ENCODE measurements around the gene LARGE1. TPM values are rescaled to one million over a fixed set of nuclear protein-coding genes. Genes with fewer than 3 reads are reported as not detected.
"Not testable (repeated sequence)": the region's sequence is repeated elsewhere in the genome, so short reads cannot be mapped to it uniquely, and the experiment has no call there.

Gene LARGE1
- total RNA-seq, 4 donors from 2014 or later = 24.9 to 51.0 (median 32.7) TPM

- Histone ChIP-seq H3K36me3 (no peaks in the 10 kb centered on the region), H3K4me3 (no peak overlapping the region), H3K27ac (peak overlapping the region in 2 of 4 donors; percentile 28 to 37), H3K4me1 (peaks cover 0 to 22% (median 0%) of the 10 kb centered on the region in 4 donors), H3K27me3 (no peaks in the 10 kb centered on the region), H3K9me3 (no peaks in the 10 kb centered on the region)
- no peak for DNase-seq (ENCODE audit: low spot score in 2 of 2)
- no peak for TF ChIP-seq POLR2A (IDR thresholded peaks at IDR 0.05)
- WGBS, 2 donors = 61 to 65% methylated on average over 6 of the region's 6 CpGs
These were observed 61.0 kb downstream of the LARGE1 start for GRCh38 chr22:33859311-33859710.

GRCh38 chr22:33858653-33859052, 61.6 kb downstream of the LARGE1 start:
- not testable (repeated sequence) for H3K27me3 ChIP-seq; DNase-seq (ENCODE audit: low spot score in 2 of 2); H3K27ac ChIP-seq; H3K4me3 ChIP-seq; H3K36me3 ChIP-seq; H3K9me3 ChIP-seq
- H3K4me1 ChIP-seq = peaks cover 0 to 26% (median 0%) of the 10 kb centered on the region in 4 donors
- 83 to 85% methylated on average over 5 of the region's 5 CpGs for WGBS, 2 donors

GRCh38 chr22:33857767-33858166, 62.5 kb downstream of the LARGE1 start:
- H3K36me3 ChIP-seq; H3K27me3 ChIP-seq; H3K27ac ChIP-seq; DNase-seq (ENCODE audit: low spot score in 2 of 2); H3K9me3 ChIP-seq; H3K4me3 ChIP-seq: not testable (repeated sequence)
- 96 to 98% methylated on average over 16 of the region's 16 CpGs for WGBS, 2 donors
- H3K4me1 ChIP-seq = peaks cover 0 to 33% (median 4%) of the 10 kb centered on the region in 4 donors

GRCh38 chr22:33854724-33855123, 65.6 kb downstream of the LARGE1 start:
- Histone ChIP-seq H3K27ac (peak overlapping the region in 2 of 4 donors; percentile 85 to 88), H3K9me3 (no peaks in the 10 kb centered on the region), H3K36me3 (no peaks in the 10 kb centered on the region), H3K4me1 (peaks cover 0 to 54% (median 12%) of the 10 kb centered on the region in 4 donors), H3K4me3 (no peak overlapping the region), H3K27me3 (no peaks in the 10 kb centered on the region)
- 73 to 78% methylated on average over 11 of the region's 11 CpGs for WGBS, 2 donors
- no peak for TF ChIP-seq EP300 (IDR thresholded peaks at IDR 0.05)
- no peak for TF ChIP-seq CTCF (IDR thresholded peaks at IDR 0.05)
- TF ChIP-seq POLR2A (IDR thresholded peaks at IDR 0.05) = no peak
- DNase-seq (ENCODE audit: low spot score in 2 of 2) = no peak

- Histone ChIP-seq H3K27me3 (no peaks in the 10 kb centered on the region), H3K4me3 (peak overlapping the region; percentile 21 to 56 (median 48)), H3K27ac (peak overlapping the region; percentile 16 to 88 (median 66)), H3K4me1 (peaks cover 0 to 48% (median 12%) of the 10 kb centered on the region in 4 donors), H3K36me3 (no peaks in the 10 kb centered on the region), H3K9me3 (no peaks in the 10 kb centered on the region)
- 21 to 24% methylated on average over 9 of the region's 9 CpGs for WGBS, 2 donors
- peak; percentile 33 to 35 for DNase-seq (ENCODE audit: low spot score in 2 of 2)
- TF ChIP-seq EP300 (IDR thresholded peaks at IDR 0.05) = peak in 1 of 2 donors; percentile 61
- no peak for TF ChIP-seq CTCF (IDR thresholded peaks at IDR 0.05)
These were observed 66.8 kb downstream of the LARGE1 start for GRCh38 chr22:33853200-33854097.

GRCh38 chr22:33851821-33852384, 68.4 kb downstream of the LARGE1 start:
- Histone ChIP-seq H3K4me3 (no peak overlapping the region), H3K27ac (peak overlapping the region in 3 of 4 donors; percentile 0 to 80 (median 61))

More at GRCh38 chr22:33851821-33852384, 68.4 kb downstream of the LARGE1 start:
- Histone ChIP-seq H3K9me3 (no peaks in the 10 kb centered on the region), H3K4me1 (peaks cover 0 to 48% (median 12%) of the 10 kb centered on the region in 4 donors), H3K36me3 (no peaks in the 10 kb centered on the region), H3K27me3 (no peaks in the 10 kb centered on the region)
- 39 to 40% methylated on average over 5 of the region's 5 CpGs for WGBS, 2 donors
- TF ChIP-seq EP300 (IDR thresholded peaks at IDR 0.05) = no peak
- TF ChIP-seq POLR2A (IDR thresholded peaks at IDR 0.05) = no peak
- TF ChIP-seq CTCF (IDR thresholded peaks at IDR 0.05) = no peak
- DNase-seq (ENCODE audit: low spot score in 2 of 2) = no peak

All from tibial nerve (tissue), 4 donors.